Choroid plexus epithelial cell (primary cell): Measurements from ENCODE around the gene TPPP3.

ENCODE experiments used
- DNase-seq: peaks from one replicate; pipeline ENCODE4 v3.0.0-alpha.2; 2010; ENCODE audit warnings: low read depth
- H3K4me3 ChIP-seq: 2 replicates; pipeline ENCODE4 v1.5.1; 2011; ENCODE audit warnings: low read depth, mild to moderate bottlenecking, control low read depth, low read length, moderate library complexity
- CTCF ChIP-seq: conservative IDR thresholded peaks from 2 replicates; pipeline ENCODE4 v1.5.1; 2011; ENCODE audit warnings: low read depth, mild to moderate bottlenecking, control low read depth, inconsistent platforms, low read length, moderate library complexity

Gene TPPP3

GRCh38 chr16:67426022-67426421, 32.7 kb upstream of the TPPP3 start:
- TF ChIP-seq CTCF: no peak
- H3K4me3 ChIP-seq: no peak overlapping the region
- no peak for DNase-seq

GRCh38 chr16:67425580-67425979, 32.3 kb upstream of the TPPP3 start:
- no peak for DNase-seq
- no peak for TF ChIP-seq CTCF
- no peak overlapping the region for H3K4me3 ChIP-seq

GRCh38 chr16:67425061-67425460, 31.8 kb upstream of the TPPP3 start:
- no peak overlapping the region for H3K4me3 ChIP-seq
- peak; percentile 5 for TF ChIP-seq CTCF
- peak; percentile 34 for DNase-seq

GRCh38 chr16:67424261-67424615, 30.9 kb upstream of the TPPP3 start:
- no peak for TF ChIP-seq CTCF
- H3K4me3 ChIP-seq: no peak overlapping the region
- no peak for DNase-seq

- DNase-seq: no peak
- H3K4me3 ChIP-seq: no peak overlapping the region
- TF ChIP-seq CTCF: no peak
These were observed 30.4 kb upstream of the TPPP3 start for GRCh38 chr16:67423611-67424260.

GRCh38 chr16:67423015-67423414, 29.7 kb upstream of the TPPP3 start:
- no peak overlapping the region for H3K4me3 ChIP-seq
- DNase-seq: no peak
- TF ChIP-seq CTCF: no peak

- TF ChIP-seq CTCF: no peak
- no peak for DNase-seq
- no peak overlapping the region for H3K4me3 ChIP-seq
These were observed 27.7 kb upstream of the TPPP3 start for GRCh38 chr16:67421030-67421429.
